AG09319 (cell line): Measurements from ENCODE around the gene KCNJ10.
"Not testable (repeated sequence)": the region's sequence is repeated elsewhere in the genome, so short reads cannot be mapped to it uniquely, and the experiment has no call there.

Source experiments
- DNase-seq: peaks from one replicate; pipeline ENCODE4 v3.0.0-alpha.2; 2010; ENCODE audit warnings: low read depth; ENCODE audit errors: extremely low read depth
- CTCF ChIP-seq: IDR thresholded peaks from 2 replicates; pipeline ENCODE4 v1.5.1; 2011; ENCODE audit warnings: low read depth, mild to moderate bottlenecking, inconsistent platforms, low read length, moderate library complexity

The KCNJ10 gene

GRCh38 chr1:160050619-160051018, 19.3 kb downstream of the KCNJ10 start:
- TF ChIP-seq CTCF, result no peak
- DNase-seq, result no peak

- DNase-seq, result not testable (repeated sequence)
These were observed 19.8 kb downstream of the KCNJ10 start for GRCh38 chr1:160050182-160050581.

GRCh38 chr1:160049101-160049500, 20.9 kb downstream of the KCNJ10 start:
- no peak for DNase-seq
- no peak for TF ChIP-seq CTCF

- TF ChIP-seq CTCF, result no peak
- no peak for DNase-seq
These were observed 21.6 kb downstream of the KCNJ10 start for GRCh38 chr1:160048335-160048734.

- TF ChIP-seq CTCF, result no peak
- DNase-seq, result no peak
These were observed 22.6 kb downstream of the KCNJ10 start for GRCh38 chr1:160047111-160047991.

GRCh38 chr1:160046494-160047110, 23.4 kb downstream of the KCNJ10 start:
- TF ChIP-seq CTCF, result peak; percentile 49
- DNase-seq, result no peak

- no peak for TF ChIP-seq CTCF
- DNase-seq, result no peak
These were observed 24.3 kb downstream of the KCNJ10 start for GRCh38 chr1:160045653-160046052.

- TF ChIP-seq CTCF, result no peak
- DNase-seq, result no peak
These were observed 26.4 kb downstream of the KCNJ10 start for GRCh38 chr1:160043543-160043942.
